Activated CD4-positive, alpha-beta T cell treated with anti-CD3 and anti-CD28 coated beads for 4 hours (primary cell): ENCODE data around the gene USP4.
A peak's percentile ranks its signal among the peaks of the same experiment; 100 is the strongest.

Experiments
- DNase-seq, 2 donors: peaks; one replicate each; pipeline ENCODE4 v3.0.0-alpha.2; 2020

The USP4 gene

DNA sequence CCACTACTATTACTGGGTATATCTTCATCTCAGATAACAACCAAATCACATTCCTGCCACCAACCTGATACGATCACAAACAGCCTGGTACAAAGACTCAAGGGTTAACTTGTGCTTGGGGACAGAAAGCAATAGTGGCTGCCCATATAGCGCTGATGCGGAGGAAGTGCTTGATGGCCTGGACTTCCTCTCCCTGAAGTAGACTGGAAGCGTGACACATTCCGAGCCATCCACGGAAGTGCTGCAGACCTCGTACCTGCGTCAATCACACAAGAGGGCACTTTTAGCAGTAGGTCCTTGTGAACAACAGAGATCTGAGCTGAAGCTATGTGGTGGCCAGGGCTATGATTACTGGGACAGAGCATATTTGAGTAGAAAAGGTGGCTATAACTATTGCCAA is 45.5 kb downstream of the USP4 start:
- no peak for DNase-seq

DNA sequence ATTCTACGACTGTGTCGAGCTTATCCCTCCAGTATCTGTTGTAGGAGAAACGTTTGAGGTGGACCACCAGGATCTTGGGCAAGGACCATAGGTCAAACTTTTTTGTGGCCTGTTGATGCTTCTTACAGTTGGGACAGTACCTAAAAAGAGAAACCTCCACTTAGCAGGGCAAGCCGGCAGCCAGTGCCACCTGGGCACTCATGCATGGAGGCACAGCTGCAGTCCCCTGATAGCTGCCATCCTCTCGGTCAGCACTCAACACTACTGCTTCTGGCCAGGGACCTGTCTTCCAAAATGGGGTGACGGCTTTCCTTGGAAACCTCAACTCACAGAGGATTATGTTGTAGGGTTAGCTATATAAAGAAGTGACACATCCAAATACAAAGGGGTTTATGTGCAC is 55.9 kb downstream of the USP4 start:
- no peak for DNase-seq

DNA sequence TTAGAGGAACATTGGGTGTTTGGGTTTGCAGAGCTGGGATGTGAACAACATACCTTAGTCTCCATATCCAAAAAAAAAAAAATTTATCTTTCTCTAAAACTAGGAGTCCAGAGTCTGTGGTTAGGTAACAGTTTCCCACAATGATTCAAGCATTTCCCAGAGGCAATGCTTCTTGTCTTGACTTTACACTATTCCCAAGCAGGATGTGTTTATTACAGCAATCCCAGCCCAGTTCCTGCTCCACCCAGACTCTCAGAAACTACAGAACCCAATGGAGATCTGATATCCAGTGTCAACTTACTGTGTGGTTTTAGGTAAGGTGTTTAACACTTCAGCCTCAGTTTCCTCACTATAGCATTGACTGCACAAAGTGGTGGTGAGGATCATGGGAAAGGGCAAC is 60.5 kb downstream of the USP4 start:
- DNase-seq: no peak

DNA sequence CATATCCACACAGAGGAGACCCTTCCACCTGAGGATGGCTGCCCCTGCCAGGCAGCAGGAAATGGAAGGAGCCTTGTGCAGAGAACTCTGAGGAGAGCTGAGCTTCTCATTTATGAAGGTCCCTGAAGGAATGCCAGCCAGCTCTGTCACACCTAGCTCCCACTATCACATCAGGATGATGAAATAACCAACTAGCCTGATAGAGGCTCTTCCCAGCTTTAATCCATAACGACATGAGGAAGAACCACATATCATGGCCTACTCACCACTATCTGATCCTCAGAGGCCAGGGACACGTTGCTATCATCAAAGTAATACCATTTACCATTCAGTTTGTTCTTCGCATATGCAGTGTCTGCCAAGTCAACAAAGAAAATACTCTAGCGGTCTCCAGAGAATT is 61.3 kb downstream of the USP4 start:
- no peak for DNase-seq

DNA sequence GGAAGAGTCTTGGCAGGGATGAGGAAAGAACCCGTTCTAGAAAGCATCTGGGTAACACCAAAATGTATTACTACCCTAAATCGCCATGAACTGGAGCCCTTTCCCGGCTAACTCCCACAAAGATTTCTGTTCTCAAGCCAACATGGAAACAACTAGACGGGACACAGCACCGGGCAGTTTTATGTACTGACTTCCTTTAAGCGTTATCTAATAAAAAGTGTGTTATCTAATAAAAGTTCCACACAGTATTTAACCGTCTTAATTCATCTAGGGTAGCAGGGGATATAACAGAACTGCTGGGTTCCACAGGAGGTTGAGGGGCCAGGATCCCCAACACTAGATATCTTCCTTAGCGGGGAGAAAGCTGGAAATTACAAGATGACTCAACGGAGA is 62.5 kb downstream of the USP4 start:
- DNase-seq: no peak

DNA sequence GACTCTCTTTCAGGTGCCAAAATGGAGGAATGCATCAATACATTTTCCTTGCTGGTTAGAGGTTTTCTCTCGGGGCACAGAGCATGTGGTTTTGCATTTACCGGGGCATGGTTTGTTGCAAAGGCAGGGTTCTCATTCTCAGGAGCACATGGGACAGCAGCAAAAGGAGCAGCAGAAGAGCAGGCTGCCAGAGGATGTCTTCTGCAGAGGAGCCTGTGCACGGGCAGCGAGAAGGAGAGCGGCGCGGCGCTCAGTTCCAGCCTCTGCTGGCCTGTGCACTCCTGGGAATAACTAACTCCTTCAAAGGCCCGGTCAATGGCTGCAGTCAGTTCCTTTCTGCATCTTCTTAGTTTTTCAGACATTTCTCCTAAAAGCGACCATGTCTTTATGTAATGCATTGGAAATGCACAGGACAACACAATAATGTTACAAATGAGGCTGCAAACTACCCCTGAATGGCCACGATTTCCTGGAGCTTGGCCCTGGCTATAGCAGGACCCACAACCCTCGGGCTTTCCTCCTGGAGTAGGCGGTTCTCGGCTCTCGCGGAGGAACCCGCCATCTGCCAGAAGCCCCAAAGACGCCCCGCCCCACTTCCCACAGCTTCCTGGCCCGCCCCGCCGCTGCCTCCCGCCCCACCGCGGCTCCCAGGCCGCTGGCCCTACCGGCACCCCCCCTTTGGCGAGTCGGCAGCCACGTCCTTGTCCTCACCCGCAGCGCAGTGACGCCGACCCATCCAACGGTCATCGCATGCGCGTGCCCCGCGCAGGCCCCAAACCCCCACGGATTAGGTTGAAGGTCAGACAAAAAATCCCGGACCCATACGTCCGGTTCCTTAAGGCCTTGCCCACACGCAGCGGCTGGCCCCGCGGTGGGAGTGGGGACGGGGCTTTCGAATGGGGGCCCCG is 63.1 kb downstream of the USP4 start, which contains the start of gene C3orf62:
TSS of gene C3orf62 (minus strand) at position 758 of the 908 bp plus-strand sequence. CDS start at position 398, 360 bp downstream.
- peak; percentile 68 to 72 for DNase-seq

DNA sequence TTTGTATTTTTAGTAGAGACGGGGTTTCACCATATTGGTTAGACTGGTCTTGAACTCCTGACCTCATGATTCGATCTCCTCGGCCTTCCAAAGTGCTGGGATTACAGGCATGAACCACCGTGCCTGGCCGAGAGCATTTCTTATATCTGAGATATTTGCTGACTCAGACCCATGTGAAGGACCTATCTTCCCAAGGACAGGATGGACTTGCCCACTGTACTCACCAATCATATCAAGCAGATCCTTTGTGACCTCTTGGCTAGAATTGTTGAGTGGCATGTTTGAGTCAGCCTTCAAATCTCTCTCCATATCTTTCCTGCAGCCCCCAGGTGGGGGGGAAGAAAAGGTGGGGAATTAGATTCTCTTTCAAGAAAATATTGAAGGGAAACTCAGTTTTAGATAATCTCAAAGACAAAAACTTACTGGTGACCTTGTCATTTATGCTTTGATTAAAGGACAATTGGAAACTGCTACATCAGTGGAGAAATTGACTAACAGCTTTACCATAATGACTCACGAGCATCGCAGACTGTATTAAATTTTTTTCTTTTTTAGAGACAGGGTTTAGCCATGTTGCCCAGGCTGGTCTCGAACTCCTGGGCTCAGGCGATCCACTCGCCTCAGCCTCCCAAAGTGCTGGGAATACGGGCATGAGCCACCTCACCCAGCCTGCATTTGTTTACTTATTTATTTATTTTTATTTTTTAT is 65.9 kb downstream of the USP4 start:
- DNase-seq: no peak

DNA sequence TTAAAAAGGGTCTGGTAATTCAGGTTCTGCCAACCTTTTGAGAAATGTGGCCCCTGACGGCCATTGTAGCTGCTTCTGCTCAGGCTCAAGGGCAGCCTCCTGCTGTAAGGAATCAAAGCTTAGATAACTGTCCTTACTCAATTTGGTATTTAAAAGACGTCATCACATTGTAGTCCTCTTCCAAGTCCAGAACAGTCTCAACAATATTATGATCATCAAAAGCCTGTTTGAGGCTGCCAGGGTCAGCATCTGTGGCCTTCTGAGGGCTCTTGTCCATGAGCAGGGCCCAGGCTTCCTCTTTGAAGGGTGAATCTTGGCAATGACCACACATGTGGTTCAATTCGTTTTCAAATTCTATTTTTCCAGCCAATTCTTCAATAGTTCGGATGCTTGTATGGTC is 68.8 kb downstream of the USP4 start:
- DNase-seq: no peak

DNA sequence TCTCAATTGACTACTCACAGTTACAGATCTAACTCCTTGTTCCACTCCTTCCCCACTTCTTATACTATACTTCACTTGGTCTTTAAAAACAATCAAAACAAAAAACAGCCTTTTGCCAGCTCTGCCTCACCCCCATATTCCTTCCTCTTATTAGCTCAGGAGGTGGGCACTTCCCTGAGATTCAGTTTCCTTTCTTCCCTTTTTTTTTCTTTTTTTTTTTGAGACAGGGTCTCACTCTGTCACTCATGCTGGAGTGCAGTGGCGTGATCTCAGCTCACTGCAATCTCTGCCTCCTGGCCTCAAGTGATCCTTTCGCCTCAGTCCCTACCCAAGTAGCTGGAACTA is 69.7 kb downstream of the USP4 start:
- DNase-seq: no peak

DNA sequence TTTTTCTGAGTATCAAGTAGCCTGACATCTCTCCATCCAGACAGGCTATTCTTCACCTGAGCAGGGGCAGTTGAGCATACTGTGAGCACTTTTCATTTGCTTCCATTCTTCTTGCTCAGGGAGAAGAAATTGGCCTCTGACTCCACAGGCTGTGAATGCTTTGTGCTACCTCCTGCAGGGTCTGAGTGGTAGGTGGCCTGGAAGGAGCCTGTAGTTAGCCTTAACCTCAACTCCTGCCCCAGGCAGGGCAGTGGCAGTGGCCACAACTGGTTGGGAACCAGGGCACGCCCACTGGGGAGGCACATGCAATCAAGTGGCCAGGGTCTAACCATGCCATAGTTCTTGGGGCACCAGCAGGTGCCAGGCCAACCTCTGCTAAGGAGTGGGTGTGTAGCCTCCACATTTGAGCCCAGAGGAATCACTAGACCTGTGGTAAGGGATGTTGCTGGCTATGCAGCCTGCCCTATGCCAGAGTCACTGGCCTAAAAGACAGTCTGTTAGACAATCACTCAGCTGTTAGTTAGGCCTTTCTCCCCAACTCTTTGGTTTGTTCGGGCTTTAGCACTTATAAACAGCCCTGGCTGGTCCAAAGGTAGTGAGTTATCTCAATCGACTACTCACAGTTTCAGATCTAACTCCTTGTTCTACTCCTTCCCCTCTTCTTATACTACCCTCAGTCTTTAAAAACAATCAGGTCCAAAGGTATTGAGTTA is 70.3 kb downstream of the USP4 start:
- DNase-seq: no peak

DNA sequence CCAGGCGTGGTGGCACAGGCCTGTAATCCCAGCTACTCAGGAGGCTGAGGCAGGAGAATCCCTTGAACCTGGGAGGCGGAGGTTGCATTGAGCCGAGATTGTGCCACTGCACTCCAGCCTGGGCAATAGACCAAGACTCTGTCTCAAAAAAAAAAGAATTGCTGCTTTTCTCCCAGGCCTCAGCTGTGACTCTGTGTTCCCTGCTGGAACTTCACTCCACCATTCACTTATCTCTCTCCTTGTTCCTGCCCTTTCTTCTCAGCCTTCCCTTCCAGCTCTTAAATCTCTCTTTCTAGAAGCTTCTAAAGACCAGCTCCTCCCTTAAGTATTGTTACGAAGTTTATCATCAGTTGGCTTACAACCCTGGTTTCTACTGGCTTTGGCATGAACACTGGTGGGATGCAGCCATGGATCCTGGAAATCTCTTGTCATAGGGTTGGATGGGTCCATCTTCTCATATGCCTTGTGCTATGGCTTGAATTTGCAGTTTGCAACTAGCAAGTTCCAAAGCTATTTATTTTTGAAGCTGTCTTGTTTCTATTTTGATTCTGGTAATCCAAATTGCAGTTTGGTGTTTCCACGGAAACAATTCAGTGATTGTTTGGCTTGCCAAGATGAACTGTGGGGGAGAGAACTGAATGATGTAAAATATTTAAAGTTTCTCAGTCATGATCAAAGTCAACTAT is 73.3 kb downstream of the USP4 start:
- no peak for DNase-seq

DNA sequence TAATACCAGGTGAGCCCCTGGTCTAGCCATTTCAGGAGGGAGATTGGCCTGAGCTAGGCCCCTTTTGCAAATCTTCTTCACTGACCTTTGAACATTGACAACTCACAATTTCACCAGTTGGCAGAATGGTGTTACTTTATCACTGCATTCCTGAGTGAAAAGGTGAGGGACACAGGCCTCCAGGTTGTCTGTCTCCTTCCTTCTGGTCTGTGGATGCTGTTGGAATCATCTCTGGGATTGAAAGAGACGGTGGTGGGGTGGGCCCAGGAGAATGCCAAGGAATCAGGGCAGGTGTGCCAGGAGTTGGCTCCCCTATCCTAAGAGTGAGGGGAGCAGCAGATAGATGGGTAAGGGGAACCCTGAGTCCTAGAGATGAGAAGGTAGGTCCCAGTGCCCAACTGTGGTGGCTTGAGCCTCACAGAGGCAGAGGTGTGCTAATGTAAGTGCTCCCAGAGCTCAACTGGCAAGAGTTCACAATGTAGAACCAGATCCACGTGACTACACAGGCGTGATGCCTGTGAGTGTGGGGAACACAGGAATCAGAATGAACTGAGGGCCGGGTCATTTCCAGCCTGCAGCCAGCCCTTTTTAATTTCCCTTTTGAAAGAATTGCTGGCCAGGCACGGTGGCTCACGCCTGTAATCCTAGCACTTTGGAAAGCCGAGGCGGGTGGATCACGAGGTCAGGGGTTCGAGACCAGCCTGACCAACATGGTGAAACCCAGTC is 74.0 kb downstream of the USP4 start:
- no peak for DNase-seq

DNA sequence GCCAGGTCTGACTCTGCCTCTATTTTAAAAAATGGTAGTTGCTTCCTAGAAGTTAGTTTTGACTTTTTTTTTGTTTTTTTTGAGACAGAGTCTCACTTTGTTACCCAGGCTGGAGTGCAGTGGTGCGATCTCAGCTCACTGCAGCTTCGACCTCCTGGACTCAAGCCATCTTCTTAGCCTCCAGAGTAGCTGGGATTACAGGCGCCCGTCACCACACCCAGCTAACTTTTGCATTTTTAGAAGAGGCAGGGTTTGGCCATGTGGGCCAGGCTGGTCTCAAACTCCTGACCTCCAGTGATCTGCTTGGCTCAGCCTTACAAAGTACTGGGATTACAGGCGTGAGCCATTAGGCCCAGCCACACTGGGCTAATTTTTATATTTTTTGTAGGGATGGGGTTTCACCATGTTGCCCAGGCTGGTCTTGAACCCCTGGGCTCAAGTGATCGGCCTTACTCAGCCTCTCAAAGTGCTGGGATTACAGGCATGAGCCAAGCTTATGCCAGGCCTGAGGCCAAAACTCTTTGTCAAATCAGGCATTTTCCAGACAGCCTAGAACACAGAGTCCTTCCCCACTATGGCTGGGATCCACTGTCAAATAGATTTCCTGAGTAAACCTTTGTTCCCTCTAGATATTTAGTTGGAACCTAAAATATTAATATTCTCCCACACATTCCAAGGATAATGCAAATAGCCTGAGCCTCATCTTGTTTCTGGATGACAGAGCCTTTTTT is 76.5 kb downstream of the USP4 start:
- DNase-seq: no peak

DNA sequence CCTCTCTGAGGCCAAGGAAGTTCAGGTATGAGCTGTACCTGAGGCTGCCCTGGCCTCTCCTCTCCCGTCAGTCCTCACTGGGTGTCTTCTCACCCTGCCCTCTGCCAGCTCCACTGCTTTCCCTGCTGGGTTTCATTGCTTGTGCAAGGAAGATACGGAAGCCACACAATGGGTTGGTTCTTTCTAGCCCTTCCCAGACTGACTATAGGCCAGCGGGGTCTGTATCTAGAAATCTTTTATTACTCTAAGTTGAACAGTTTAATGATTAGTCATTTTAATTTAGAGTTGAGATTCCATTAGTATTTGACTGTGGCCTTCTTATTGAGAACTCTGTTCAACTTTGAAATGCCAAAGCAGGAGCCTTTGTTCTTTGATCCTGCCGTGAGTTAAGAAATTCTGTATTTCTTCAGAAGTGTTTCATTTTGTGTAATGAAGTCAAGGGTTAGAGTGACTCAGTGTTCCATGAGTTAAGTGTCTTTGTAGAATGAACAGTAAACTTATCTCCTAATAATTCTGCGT is 79.0 kb downstream of the USP4 start:
- no peak for DNase-seq

DNA sequence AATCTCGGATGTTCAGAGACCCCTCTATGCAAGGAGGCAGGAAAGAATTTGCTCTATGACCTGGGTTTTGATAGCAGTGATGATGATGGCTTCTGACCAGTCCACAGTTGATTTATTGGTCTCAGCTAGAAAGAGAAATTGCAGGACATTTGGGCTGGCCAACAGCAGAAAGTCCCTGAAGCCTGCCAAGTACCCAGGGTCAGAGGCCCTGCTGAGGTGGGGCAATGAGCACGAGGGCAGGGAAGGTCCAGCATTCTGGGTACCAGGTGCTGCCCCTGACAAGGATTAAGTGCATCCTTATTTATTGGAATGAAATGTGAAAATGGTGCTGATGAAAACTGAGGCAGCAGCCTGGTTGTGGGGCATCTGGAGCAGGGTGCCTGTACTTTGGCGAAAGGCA is 82.7 kb downstream of the USP4 start:
- DNase-seq: no peak

DNA sequence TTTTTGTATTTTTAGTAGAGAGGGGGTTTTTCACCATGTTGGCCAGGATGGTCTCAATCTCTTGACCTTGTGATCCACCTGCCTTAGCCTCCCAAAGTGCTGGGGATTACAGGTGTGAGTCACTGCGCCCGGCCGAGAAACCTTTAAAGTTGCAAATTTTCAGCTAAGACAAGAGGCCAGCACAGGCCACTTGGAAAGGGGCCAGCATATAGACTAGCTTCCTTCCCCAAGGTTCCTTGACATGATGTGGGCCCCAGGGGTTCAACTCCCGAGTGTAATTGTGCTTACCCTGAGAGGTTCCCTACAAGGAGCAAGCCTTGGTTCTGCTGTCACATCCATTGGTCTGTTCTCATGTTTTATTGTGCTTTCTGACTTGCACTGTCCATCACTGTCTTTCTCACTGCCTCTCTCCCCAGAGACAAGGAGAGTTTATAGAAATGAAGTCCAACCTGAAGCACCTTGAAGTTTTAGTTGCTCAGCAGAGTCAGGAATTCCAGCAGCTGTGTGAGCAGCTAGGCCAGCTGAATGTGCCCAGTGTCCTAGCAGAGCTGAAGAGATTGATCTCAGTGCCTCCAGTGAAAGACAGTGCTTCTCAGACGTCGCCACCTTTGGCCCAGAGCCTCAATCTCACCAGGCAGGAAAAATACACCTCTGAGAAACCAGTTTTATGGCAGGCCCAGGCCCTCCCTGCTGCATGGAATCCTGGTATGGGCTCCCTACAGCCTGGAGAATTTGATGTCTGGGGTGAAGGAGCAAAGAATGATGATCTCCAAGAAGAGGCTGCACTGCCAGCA is 83.9 kb downstream of the USP4 start:
- no peak for DNase-seq

DNA sequence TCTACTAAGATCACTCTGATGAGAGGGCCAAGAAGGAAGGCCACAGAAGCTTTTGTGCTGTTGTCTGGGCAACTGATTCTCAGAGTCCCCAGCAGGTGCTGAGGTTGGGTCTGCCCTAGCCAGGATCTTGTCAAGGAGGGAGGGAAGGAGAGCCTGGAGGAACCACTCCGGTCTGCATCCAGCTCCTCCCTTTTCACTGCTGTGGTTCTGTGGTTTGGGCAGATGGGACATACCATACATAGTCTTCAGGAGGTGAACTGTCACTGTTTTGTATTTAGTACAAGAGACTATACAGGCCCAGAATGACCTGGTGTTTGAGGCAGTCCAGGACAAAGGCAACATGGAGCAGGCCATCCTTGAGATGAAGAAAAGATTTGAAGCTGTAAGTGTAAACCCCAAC is 84.7 kb downstream of the USP4 start:
- no peak for DNase-seq

DNA sequence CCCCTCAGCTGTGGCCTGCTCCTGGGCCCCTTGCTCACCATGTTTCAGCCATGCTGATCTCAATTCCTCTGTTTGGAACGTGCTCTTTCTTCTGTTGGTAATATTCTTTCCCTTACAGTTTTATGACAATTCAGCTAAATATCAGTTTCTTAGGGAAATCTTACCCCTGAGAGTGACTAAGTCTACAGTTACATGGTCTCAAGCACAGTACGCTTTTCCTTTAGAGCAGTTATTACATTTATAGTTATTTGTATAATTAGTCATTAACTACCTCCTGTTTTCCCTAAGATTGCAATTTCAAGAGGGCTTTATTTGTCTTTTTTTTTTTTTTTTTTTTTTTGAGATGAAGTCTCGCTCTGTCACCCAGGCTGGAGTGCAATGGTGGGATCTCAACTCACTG is 86.3 kb downstream of the USP4 start:
- DNase-seq: no peak

DNA sequence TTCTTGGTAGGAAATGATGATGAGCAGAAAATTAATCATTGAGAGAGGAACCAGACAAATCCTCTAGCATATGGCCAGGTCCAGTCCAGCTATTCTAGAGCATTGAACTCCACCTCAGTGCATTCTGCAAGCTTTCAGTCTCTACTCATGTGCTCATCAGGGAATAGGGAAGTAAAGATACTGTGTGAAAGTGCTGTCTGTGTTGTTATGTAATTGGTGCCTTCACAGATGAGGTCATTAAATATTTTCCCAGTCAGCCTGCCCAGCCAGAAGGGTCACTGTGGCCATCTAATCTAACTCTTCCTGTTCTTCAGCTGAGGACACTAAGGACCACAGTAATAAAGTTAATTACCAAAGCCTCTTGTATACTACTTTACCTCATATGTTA is 91.0 kb downstream of the USP4 start:
- DNase-seq: no peak

DNA sequence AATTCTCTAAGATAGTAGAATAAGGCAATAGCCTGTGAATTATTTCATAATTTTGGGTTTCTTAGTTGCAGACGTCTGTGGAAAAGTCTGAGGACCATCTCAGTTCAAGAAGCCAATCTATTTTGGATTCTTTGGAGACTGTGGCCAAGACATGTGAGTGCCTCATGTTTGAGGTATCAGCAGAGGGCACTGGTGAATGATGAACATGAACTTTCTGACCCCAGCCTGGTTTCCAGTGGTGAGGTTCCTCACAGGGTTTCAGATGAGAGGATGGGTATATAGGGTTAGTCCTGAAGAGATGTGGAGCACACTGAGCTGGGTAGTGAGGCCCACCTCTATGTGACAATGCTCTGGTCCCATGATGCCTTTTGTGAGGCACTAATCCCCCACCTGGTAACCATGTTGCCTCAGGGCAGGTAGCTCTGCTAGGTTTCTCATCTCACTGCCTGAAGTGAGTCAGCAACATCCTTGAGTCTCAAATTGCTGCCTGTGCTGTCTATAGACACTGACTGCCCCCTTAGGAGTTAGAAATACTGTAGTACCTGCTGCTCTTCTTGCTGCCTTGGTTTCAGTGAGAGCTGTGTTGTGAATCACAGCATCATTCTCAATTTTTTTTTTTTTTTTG is 95.2 kb downstream of the USP4 start:
- DNase-seq: no peak
